OCI-LY7 (cell line): ENCODE measurements around the gene POU2F3. TPM values are rescaled to one million over a fixed set of nuclear protein-coding genes. Genes with fewer than 3 reads are reported as not detected.

ENCODE experiments used
- BruUV-seq: library from RNA; stranded (reverse); fragments of 400-500 nt; replicated peaks from 2 replicates; lab custom pipeline; 2021; lab: Mats Ljungman, UMichigan
- CTCF ChIA-PET: fragments of 300-600 bp; sonication (Branson Sonifier 250); formaldehyde crosslinking; loops from one replicate; lab custom pipeline; 2022; ENCODE audit warnings: antibody characterized with exemption; ENCODE audit not compliant: unreplicated experiment; lab: Charles Lee
- POLR2A ChIA-PET: fragments of 300-600 bp; sonication (Branson Sonifier 250); formaldehyde crosslinking; loops from one replicate; lab custom pipeline; 2022; ENCODE audit warnings: antibody characterized with exemption; lab: Charles Lee
- DNase-seq: peaks from one replicate; pipeline ENCODE4 v3.0.0-alpha.2; 2015; ENCODE audit warnings: low spot score
- H2AFZ ChIP-seq: fragments of 200-600 bp; sonication (generic), shearing (Covaris generic); 2 replicates; pipeline ENCODE4 v1.6.1; 2014; ENCODE audit warnings: mild to moderate bottlenecking, antibody characterized with exemption, low read length, moderate library complexity
- H3K27ac ChIP-seq: fragments of 200-600 bp; sonication (generic); 2 replicates; pipeline ENCODE4 v1.5.1; 2014; ENCODE audit warnings: mixed run types, low read depth, mild to moderate bottlenecking, moderate library complexity, low read length, inconsistent platforms; ENCODE audit not compliant: poor library complexity, severe bottlenecking
- H3K36me3 ChIP-seq: fragments of 200-600 bp; sonication (generic); 2 replicates; pipeline ENCODE4 v1.6.1; 2014; ENCODE audit warnings: mild to moderate bottlenecking, antibody characterized with exemption, low read length, moderate library complexity, mixed read lengths; ENCODE audit not compliant: insufficient read depth
- H3K4me1 ChIP-seq: fragments of 200-600 bp; sonication (generic); 2 replicates; pipeline ENCODE4 v1.5.1; 2014; ENCODE audit warnings: mild to moderate bottlenecking, low read length; ENCODE audit not compliant: insufficient read depth, poor library complexity, severe bottlenecking
- H3K4me2 ChIP-seq: fragments of 200-600 bp; sonication (generic); 2 replicates; pipeline ENCODE4 v1.6.1; 2014; ENCODE audit warnings: mild to moderate bottlenecking, low read length
- H3K4me3 ChIP-seq: fragments of 200-600 bp; sonication (generic); 2 replicates; pipeline ENCODE4 v1.5.1; 2014; ENCODE audit warnings: mild to moderate bottlenecking, low read depth, low read length; ENCODE audit not compliant: poor library complexity, severe bottlenecking
- H3K79me2 ChIP-seq: fragments of 200-600 bp; sonication (generic); 2 replicates; pipeline ENCODE4 v1.6.1; 2016; ENCODE audit warnings: low read depth, mild to moderate bottlenecking, low read length, moderate library complexity, mixed read lengths; ENCODE audit not compliant: insufficient read depth
- H3K9me2 ChIP-seq: fragments of 200-600 bp; sonication (generic); 2 replicates; pipeline ENCODE4 v1.6.1; 2016; ENCODE audit warnings: mild to moderate bottlenecking, low read length, mixed read lengths; ENCODE audit not compliant: insufficient read depth
- H3K9me3 ChIP-seq: fragments of 200-600 bp; sonication (generic); 2 replicates; pipeline ENCODE4 v1.6.1; 2014; ENCODE audit warnings: mild to moderate bottlenecking, mixed run types, low read length, mixed read lengths
- H4K20me1 ChIP-seq: fragments of 200-600 bp; sonication (generic); 2 replicates; pipeline ENCODE4 v1.6.1; 2014; ENCODE audit warnings: mild to moderate bottlenecking, antibody characterized with exemption, low read length, moderate library complexity, mixed read lengths; ENCODE audit not compliant: insufficient read depth
- EZH2phosphoT487 ChIP-seq: fragments of 200-600 bp; sonication (generic); IDR thresholded peaks from 2 replicates; pipeline ENCODE4 v1.6.1; 2018; ENCODE audit warnings: low read depth, borderline replicate concordance, mild to moderate bottlenecking, mixed run types, antibody characterized with exemption, low read length, moderate library complexity, mixed read lengths
- intact Hi-C: fragments of 100-400 bp; cut with micrococcal nuclease; formaldehyde crosslinking; loops from one replicate; pipeline ENCODE4 v1.10.0; 2022; ENCODE audit not compliant: unreplicated experiment
- total RNA-seq, 2 experiments: library from RNA; depleted of rRNA in 1 of 2; stranded (reverse); fragments of >200 nt in 1 of 2; shearing (Covaris generic) in 1 of 2; gene quantifications; 2 replicates each; pipeline ENCODE4 v1.2.3, GENCODE V29; 2014 to 2022
- TF ChIP-seq, protein P1 (sequence below): fragments of 200-600 bp; sonication (generic); conservative IDR thresholded peaks from 2 replicates; pipeline ENCODE4 v1.5.1; 2014; ENCODE audit warnings: mild to moderate bottlenecking, antibody characterized with exemption, low read length, moderate library complexity, mixed read lengths

The POU2F3 gene
- total RNA-seq, 2 experiments from 2014 or later, result 0.16 TPM; not detected in 1

DNA sequence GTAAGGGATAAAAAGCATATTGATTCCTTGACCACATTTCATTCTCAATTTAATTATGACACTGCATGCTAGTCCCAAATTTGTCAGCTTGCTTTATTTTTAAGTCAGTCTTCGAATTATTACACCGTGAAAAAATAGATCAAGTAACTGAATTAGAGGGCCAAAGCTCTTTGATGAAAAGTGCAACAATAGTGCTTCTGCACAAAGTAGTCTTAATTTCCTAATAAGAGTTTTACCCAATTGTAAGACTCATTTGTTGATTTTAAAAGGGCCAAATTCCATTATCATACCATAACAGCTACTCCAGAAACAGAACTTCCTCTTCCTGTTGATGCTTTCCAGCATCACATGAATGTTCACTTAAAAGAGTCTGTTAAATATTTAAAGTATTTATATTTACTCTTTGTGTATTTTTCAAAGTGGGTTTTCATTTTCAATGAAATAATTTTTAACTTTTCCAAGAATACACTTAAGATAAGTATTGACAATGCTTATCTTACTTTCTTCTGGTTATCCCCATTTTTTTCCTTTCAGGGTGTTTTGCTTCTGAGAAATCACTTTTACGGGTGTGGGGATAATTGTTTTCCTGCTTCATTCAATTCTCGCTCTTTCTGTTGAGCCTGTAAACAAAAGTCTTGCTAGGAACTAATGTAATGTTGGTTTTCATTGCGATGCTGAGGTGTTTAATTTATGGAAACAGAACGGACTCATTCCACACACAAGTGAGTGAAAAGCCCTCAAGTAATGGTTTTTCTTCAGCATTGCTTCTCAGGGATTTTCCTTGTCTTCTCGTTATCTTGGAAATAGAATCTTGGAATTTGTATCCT is 98.4 kb downstream of the POU2F3 start:
- TF ChIP-seq EZH2phosphoT487, result no peak
- TF ChIP-seq, protein P1, sequence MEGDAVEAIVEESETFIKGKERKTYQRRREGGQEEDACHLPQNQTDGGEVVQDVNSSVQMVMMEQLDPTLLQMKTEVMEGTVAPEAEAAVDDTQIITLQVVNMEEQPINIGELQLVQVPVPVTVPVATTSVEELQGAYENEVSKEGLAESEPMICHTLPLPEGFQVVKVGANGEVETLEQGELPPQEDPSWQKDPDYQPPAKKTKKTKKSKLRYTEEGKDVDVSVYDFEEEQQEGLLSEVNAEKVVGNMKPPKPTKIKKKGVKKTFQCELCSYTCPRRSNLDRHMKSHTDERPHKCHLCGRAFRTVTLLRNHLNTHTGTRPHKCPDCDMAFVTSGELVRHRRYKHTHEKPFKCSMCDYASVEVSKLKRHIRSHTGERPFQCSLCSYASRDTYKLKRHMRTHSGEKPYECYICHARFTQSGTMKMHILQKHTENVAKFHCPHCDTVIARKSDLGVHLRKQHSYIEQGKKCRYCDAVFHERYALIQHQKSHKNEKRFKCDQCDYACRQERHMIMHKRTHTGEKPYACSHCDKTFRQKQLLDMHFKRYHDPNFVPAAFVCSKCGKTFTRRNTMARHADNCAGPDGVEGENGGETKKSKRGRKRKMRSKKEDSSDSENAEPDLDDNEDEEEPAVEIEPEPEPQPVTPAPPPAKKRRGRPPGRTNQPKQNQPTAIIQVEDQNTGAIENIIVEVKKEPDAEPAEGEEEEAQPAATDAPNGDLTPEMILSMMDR, result no peak
- Histone ChIP-seq H3K79me2 (peaks cover 36% of the 10 kb centered on the region; the same call in 1 of the 2 replicates), H3K4me3 (peak overlapping the region; percentile 79), H3K9me3 (peaks cover 9% of the 10 kb centered on the region), H3K9me2 (no peaks in the 10 kb centered on the region), H3K27ac (no peak overlapping the region), H3K36me3 (no peaks in the 10 kb centered on the region; the same call in 1 of the 2 replicates), H4K20me1 (peaks cover 36% of the 10 kb centered on the region), H3K4me1 (peaks cover 34% of the 10 kb centered on the region), H3K4me2 (peak overlapping the region; percentile 91), H2AFZ (no peak overlapping the region)
- ChIA-PET CTCF (interaction anchor here (0.5 kb wide), 1 partner anchor 575 kb away, joined by 3 read pairs; no protein-coding TSS in a partner anchor), POLR2A (interaction anchor here (0.6 to 0.9 kb wide), 2 partner anchors 34 to 92 kb away, joined by 3 read pairs; no protein-coding TSS in a partner anchor)
- no TSS peak for BruUV-seq
- intact Hi-C loops, result loop anchor here (5.0 to 10.0 kb wide), 3 partner anchors 164 to 346 kb away; no protein-coding TSS in a partner anchor
- no peak for DNase-seq

DNA sequence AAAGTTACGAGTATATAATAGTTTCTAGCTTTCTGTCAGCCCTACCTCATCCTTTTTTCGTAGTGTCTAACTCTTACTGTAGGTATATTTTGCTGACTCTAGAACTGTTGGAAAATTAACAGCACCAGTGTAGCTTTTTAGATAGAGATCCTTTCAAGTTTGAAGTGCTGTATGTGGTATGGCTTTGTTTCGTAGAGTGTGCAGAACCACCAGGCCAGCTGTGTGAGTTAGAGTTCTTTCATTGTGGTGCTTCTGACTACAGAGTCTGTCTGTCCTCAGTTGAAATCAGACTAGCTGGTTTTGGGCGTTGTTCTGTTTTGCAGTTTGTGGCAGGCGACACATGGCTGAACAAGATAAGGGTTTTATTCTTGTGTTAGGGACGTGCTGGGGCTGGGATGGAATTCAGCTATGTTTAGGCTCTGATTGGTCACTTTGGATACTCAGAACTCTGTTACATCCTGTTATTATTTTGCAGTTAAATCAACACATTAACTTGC is 99.5 kb downstream of the POU2F3 start:
- POLR2A ChIA-PET, result interaction anchor here (1.5 kb wide), 1 partner anchor 51 kb away, joined by 3 read pairs; no protein-coding TSS in a partner anchor
- no peaks in the 10 kb centered on the region; the same call in 1 of the 2 replicates for H3K36me3 ChIP-seq
- DNase-seq, result no peak
- BruUV-seq, result no TSS peak
- H3K79me2 ChIP-seq, result peaks cover 41% of the 10 kb centered on the region; the same call in 1 of the 2 replicates
- H3K4me1 ChIP-seq, result peaks cover 42% of the 10 kb centered on the region
- peaks cover 9% of the 10 kb centered on the region for H3K9me3 ChIP-seq
- intact Hi-C loops, result loop anchor here (5.0 to 10.0 kb wide), 3 partner anchors 163 to 345 kb away; no protein-coding TSS in a partner anchor
- H4K20me1 ChIP-seq, result peaks cover 42% of the 10 kb centered on the region
- H3K4me3 ChIP-seq, result no peak overlapping the region
- H3K4me2 ChIP-seq, result peak overlapping the region; percentile 91; the same call in 1 of the 2 replicates
- H2AFZ ChIP-seq, result no peak overlapping the region
- CTCF ChIA-PET, result interaction anchor here (0.7 kb wide), 1 partner anchor 163 kb away, joined by 3 read pairs; no protein-coding TSS in a partner anchor
- TF ChIP-seq, protein P1, result no peak
- no peak for TF ChIP-seq EZH2phosphoT487
- H3K27ac ChIP-seq, result no peak overlapping the region
- no peaks in the 10 kb centered on the region for H3K9me2 ChIP-seq
